NT2/D1 (cell line): Measurements from ENCODE around the gene TXNRD1.

ENCODE experiments used
- YY1 ChIP-seq: IDR thresholded peaks from 2 replicates; pipeline ENCODE4 v1.6.1; 2011; ENCODE audit not compliant: insufficient read length, insufficient read depth
- ZNF274 ChIP-seq: IDR thresholded peaks from 2 replicates; pipeline ENCODE4 v1.6.1; 2011; ENCODE audit warnings: mild to moderate bottlenecking, low read depth, low read length

- no peak for TF ChIP-seq ZNF274
- TF ChIP-seq YY1: no peak
Measured at GRCh38 chr12:104216521-104216924, 944 bp downstream of the TXNRD1 start.
